ENCODE results near the gene MAEA. TPM values are rescaled to one million over a fixed set of nuclear protein-coding genes. Genes with fewer than 3 reads are reported as not detected.

MAEA gene
- total and polyA plus RNA-seq, 10 of the 15 experiments (the other 5 are each of a cell fraction or from before 2014, with no cell fraction given), result 3.6 to 67.1 (median 54.6) TPM

DNA sequence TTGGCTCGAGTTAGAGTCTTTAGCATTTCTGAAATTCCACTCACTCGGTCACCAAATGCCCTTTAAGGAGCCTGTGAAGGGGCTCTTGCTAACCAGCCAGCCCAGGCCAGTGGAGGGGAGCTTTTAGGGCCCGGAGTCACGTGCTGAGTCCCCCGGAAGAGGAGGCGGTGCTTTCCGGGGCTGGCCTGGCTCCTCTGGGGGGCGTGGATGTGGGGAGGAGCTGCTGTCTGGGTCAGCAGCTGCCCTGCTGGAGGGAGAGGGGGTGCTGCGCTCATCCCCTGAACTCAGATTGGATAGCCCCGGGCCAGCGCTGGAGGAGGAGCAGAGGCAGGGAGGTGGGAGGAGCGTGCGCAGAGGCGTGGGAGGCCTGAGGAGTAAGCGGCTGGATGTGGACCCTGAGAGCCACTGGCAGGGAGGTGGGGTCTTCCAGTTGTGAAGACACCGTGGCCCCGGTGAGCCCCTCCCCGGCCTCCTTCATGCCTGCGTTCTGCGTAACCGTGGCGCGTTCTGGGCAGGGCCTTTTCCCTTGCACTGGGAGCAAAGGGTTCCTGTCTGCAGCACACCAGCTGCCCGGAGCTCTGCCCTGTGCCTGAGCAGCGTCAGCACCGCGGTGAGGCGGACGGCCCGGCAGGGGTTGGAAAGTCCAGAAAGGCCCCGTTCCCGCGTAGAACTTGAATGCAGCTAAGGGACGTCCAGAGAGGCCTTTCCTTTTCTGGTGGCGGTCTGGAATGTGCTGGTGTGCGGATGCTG, 19.7 kb downstream of the MAEA start (continued):
- 0 out of 2 replicates have a peak, but pooled peaks have one; percentile 18 for TF ChIP-seq TCF12 (IDR thresholded peaks at IDR 0.05; ENCODE audit: low read depth, low read length)
- TF ChIP-seq, protein P1, sequence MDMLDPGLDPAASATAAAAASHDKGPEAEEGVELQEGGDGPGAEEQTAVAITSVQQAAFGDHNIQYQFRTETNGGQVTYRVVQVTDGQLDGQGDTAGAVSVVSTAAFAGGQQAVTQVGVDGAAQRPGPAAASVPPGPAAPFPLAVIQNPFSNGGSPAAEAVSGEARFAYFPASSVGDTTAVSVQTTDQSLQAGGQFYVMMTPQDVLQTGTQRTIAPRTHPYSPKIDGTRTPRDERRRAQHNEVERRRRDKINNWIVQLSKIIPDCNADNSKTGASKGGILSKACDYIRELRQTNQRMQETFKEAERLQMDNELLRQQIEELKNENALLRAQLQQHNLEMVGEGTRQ (IDR thresholded peaks at IDR 0.05; ENCODE audit: borderline replicate concordance, low read depth, low read length), result peak; percentile 59
- no peak for TF ChIP-seq SPI1 (IDR thresholded peaks at IDR 0.05; ENCODE audit: borderline replicate concordance, insufficient read depth, low read depth, low read length)
- TF ChIP-seq, protein P2, sequence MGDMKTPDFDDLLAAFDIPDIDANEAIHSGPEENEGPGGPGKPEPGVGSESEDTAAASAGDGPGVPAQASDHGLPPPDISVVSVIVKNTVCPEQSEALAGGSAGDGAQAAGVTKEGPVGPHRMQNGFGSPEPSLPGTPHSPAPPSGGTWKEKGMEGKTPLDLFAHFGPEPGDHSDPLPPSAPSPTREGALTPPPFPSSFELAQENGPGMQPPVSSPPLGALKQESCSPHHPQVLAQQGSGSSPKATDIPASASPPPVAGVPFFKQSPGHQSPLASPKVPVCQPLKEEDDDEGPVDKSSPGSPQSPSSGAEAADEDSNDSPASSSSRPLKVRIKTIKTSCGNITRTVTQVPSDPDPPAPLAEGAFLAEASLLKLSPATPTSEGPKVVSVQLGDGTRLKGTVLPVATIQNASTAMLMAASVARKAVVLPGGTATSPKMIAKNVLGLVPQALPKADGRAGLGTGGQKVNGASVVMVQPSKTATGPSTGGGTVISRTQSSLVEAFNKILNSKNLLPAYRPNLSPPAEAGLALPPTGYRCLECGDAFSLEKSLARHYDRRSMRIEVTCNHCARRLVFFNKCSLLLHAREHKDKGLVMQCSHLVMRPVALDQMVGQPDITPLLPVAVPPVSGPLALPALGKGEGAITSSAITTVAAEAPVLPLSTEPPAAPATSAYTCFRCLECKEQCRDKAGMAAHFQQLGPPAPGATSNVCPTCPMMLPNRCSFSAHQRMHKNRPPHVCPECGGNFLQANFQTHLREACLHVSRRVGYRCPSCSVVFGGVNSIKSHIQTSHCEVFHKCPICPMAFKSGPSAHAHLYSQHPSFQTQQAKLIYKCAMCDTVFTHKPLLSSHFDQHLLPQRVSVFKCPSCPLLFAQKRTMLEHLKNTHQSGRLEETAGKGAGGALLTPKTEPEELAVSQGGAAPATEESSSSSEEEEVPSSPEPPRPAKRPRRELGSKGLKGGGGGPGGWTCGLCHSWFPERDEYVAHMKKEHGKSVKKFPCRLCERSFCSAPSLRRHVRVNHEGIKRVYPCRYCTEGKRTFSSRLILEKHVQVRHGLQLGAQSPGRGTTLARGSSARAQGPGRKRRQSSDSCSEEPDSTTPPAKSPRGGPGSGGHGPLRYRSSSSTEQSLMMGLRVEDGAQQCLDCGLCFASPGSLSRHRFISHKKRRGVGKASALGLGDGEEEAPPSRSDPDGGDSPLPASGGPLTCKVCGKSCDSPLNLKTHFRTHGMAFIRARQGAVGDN (IDR thresholded peaks at IDR 0.05), result no peak
- no peak for TF ChIP-seq BMI1 (IDR thresholded peaks at IDR 0.05; ENCODE audit: borderline replicate concordance)
- no peak for TF ChIP-seq STAT3 (IDR thresholded peaks at IDR 0.05; ENCODE audit: low read depth, low read length)
- TF ChIP-seq WRNIP1 (IDR thresholded peaks at IDR 0.05; ENCODE audit: borderline replicate concordance, low read depth, low read length), result no peak
- TF ChIP-seq POLR2A (IDR thresholded peaks at IDR 0.05; ENCODE audit: low read depth, low read length), result peak; percentile 55
- TF ChIP-seq, protein P3, sequence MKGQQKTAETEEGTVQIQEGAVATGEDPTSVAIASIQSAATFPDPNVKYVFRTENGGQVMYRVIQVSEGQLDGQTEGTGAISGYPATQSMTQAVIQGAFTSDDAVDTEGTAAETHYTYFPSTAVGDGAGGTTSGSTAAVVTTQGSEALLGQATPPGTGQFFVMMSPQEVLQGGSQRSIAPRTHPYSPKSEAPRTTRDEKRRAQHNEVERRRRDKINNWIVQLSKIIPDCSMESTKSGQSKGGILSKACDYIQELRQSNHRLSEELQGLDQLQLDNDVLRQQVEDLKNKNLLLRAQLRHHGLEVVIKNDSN (IDR thresholded peaks at IDR 0.05; ENCODE audit: borderline replicate concordance, extremely low read length, insufficient read depth, low read depth, low read length), result peak; percentile 87
- 0 out of 3 replicates have a peak, but pooled peaks of 1 of the 2 experiments have one; percentile 4 for TF ChIP-seq EGR1 (IDR thresholded peaks at IDR 0.05; ENCODE audit: borderline replicate concordance in 1 of 2, low read depth in 2 of 2, low read length in 2 of 2)
- TF ChIP-seq SMAD5 (IDR thresholded peaks at IDR 0.05; ENCODE audit: low read depth), result no peak
- no peak for TF ChIP-seq SRF (IDR thresholded peaks at IDR 0.05; ENCODE audit: low read depth in 2 of 2, low read length in 2 of 2)
- no peak for TF ChIP-seq ASH2L (IDR thresholded peaks at IDR 0.05; ENCODE audit: borderline replicate concordance, low read depth)
- TF ChIP-seq RB1 (IDR thresholded peaks at IDR 0.05; ENCODE audit: borderline replicate concordance), result no peak
- TF ChIP-seq TBL1XR1 (IDR thresholded peaks at IDR 0.05; ENCODE audit: low read depth, low read length), result no peak
- TF ChIP-seq, protein P4, sequence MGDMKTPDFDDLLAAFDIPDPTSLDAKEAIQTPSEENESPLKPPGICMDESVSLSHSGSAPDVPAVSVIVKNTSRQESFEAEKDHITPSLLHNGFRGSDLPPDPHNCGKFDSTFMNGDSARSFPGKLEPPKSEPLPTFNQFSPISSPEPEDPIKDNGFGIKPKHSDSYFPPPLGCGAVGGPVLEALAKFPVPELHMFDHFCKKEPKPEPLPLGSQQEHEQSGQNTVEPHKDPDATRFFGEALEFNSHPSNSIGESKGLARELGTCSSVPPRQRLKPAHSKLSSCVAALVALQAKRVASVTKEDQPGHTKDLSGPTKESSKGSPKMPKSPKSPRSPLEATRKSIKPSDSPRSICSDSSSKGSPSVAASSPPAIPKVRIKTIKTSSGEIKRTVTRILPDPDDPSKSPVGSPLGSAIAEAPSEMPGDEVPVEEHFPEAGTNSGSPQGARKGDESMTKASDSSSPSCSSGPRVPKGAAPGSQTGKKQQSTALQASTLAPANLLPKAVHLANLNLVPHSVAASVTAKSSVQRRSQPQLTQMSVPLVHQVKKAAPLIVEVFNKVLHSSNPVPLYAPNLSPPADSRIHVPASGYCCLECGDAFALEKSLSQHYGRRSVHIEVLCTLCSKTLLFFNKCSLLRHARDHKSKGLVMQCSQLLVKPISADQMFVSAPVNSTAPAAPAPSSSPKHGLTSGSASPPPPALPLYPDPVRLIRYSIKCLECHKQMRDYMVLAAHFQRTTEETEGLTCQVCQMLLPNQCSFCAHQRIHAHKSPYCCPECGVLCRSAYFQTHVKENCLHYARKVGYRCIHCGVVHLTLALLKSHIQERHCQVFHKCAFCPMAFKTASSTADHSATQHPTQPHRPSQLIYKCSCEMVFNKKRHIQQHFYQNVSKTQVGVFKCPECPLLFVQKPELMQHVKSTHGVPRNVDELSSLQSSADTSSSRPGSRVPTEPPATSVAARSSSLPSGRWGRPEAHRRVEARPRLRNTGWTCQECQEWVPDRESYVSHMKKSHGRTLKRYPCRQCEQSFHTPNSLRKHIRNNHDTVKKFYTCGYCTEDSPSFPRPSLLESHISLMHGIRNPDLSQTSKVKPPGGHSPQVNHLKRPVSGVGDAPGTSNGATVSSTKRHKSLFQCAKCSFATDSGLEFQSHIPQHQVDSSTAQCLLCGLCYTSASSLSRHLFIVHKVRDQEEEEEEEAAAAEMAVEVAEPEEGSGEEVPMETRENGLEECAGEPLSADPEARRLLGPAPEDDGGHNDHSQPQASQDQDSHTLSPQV (IDR thresholded peaks at IDR 0.05), result no peak
- no peak for TF ChIP-seq ZNF207 (IDR thresholded peaks at IDR 0.05; ENCODE audit: borderline replicate concordance)

Measured in GM12878 (cell line).